OCI-LY1 (cell line): ENCODE results near the gene COA3.
A peak's percentile ranks its signal among the peaks of the same experiment; 100 is the strongest.

Experiments used
- H2AFZ ChIP-seq: fragments of 200-600 bp; sonication (generic), shearing (Covaris generic); 2 replicates; pipeline ENCODE4 v1.6.0; 2014; ENCODE audit warnings: antibody characterized with exemption, mild to moderate bottlenecking, low read length
- H3F3A ChIP-seq: fragments of 200-600 bp; sonication (generic), shearing (Covaris generic); 2 replicates; pipeline ENCODE4 v1.6.0; 2014; ENCODE audit warnings: mild to moderate bottlenecking, antibody characterized with exemption, low read length, moderate library complexity; ENCODE audit not compliant: insufficient read depth
- H3K27ac ChIP-seq: fragments of 200-600 bp; sonication (generic); 2 replicates; pipeline ENCODE4 v1.5.1; 2014; ENCODE audit warnings: low read length, mixed run types, mild to moderate bottlenecking, low read depth; ENCODE audit not compliant: poor library complexity, severe bottlenecking
- H3K27me3 ChIP-seq: fragments of 200-600 bp; sonication (generic); 2 replicates; pipeline ENCODE4 v1.6.0; 2014; ENCODE audit warnings: antibody characterized with exemption, mild to moderate bottlenecking, low read length, moderate library complexity; ENCODE audit not compliant: insufficient read depth
- H3K36me3 ChIP-seq: fragments of 200-600 bp; sonication (generic); 2 replicates; pipeline ENCODE4 v1.6.1; 2014; ENCODE audit warnings: mild to moderate bottlenecking, antibody characterized with exemption, low read length, moderate library complexity, mixed read lengths; ENCODE audit not compliant: insufficient read depth
- H3K4me1 ChIP-seq: fragments of 200-600 bp; sonication (generic); 2 replicates; pipeline ENCODE4 v1.5.1; 2014; ENCODE audit warnings: mild to moderate bottlenecking, low read length, moderate library complexity; ENCODE audit not compliant: insufficient read depth, severe bottlenecking
- H3K4me2 ChIP-seq: fragments of 200-600 bp; sonication (generic), shearing (Covaris generic); 2 replicates; pipeline ENCODE4 v1.6.1; 2014; ENCODE audit warnings: low read length
- H3K4me3 ChIP-seq: fragments of 200-600 bp; sonication (generic); 2 replicates; pipeline ENCODE4 v1.5.1; 2014; ENCODE audit warnings: low read length, low read depth, mild to moderate bottlenecking, mixed read lengths; ENCODE audit not compliant: poor library complexity, severe bottlenecking
- H3K79me2 ChIP-seq: fragments of 200-600 bp; shearing (Covaris generic); 2 replicates; pipeline ENCODE4 v1.6.1; 2016; ENCODE audit warnings: mixed run types, low read length, mixed read lengths; ENCODE audit not compliant: insufficient read depth
- H3K9ac ChIP-seq: fragments of 200-600 bp; sonication (generic), shearing (Covaris generic); 2 replicates; pipeline ENCODE4 v1.6.1; 2014; ENCODE audit warnings: mild to moderate bottlenecking, low read length, mixed read lengths
- H3K9me2 ChIP-seq: fragments of 200-600 bp; sonication (generic), shearing (Covaris generic); 2 replicates; pipeline ENCODE4 v1.6.1; 2014; ENCODE audit warnings: low read depth, mild to moderate bottlenecking, low read length, mixed read lengths
- H3K9me3 ChIP-seq: fragments of 200-600 bp; shearing (Covaris generic); 2 replicates; pipeline ENCODE4 v1.6.1; 2014; ENCODE audit warnings: low read length, mixed read lengths
- H4K20me1 ChIP-seq: fragments of 200-600 bp; sonication (generic), shearing (Covaris generic); 2 replicates; pipeline ENCODE4 v1.6.0; 2016; ENCODE audit warnings: mild to moderate bottlenecking, low read length; ENCODE audit not compliant: insufficient read depth
- EZH2 ChIP-seq: fragments of 200-600 bp; sonication (generic), shearing (Covaris generic); IDR thresholded peaks from 2 replicates; pipeline ENCODE4 v1.8.0; 2017; ENCODE audit warnings: borderline replicate concordance, mixed run types, mild to moderate bottlenecking, antibody characterized with exemption, low read length, moderate library complexity, mixed read lengths
- TF ChIP-seq, protein P1 (sequence below): fragments of 200-600 bp; sonication (generic), shearing (Covaris generic); IDR thresholded peaks from 2 replicates; pipeline ENCODE4 v1.5.1; 2017; ENCODE audit warnings: mild to moderate bottlenecking, antibody characterized with exemption, low read length, moderate library complexity, mixed read lengths

COA3 gene

DNA sequence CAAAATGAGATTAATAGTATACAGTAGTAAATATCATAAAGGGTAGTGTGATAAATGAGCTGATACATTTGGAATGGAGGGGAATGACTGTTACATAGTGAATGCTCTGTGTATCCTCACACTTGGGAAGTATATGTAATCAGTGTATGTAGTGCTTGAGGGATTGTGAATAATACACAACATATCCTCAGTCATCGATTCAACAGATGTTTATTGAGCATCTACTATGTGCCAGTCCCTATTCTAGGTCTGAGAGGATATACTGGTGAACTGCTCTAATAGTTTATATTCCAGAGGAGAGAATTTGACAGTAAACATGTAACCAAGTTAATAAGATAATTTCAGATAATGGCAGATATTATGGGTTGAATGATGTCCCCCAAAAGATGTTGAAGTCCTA lies 29.0 kb upstream of the COA3 start:
- H3K4me1 ChIP-seq = peaks cover 24% of the 10 kb centered on the region
- H3K36me3 ChIP-seq = no peaks in the 10 kb centered on the region
- no peak overlapping the region for H3K27ac ChIP-seq
- no peaks in the 10 kb centered on the region for H3K9me2 ChIP-seq
- H3K4me2 ChIP-seq = no peak overlapping the region
- H3K9me3 ChIP-seq = no peaks in the 10 kb centered on the region
- no peaks in the 10 kb centered on the region for H4K20me1 ChIP-seq
- H3K79me2 ChIP-seq = peaks cover 7% of the 10 kb centered on the region
- H2AFZ ChIP-seq = no peak overlapping the region
- no peak overlapping the region for H3K9ac ChIP-seq
- no peaks in the 10 kb centered on the region for H3K27me3 ChIP-seq
- no peaks in the 10 kb centered on the region for H3F3A ChIP-seq
- TF ChIP-seq EZH2 = no peak
- TF ChIP-seq, protein P1, sequence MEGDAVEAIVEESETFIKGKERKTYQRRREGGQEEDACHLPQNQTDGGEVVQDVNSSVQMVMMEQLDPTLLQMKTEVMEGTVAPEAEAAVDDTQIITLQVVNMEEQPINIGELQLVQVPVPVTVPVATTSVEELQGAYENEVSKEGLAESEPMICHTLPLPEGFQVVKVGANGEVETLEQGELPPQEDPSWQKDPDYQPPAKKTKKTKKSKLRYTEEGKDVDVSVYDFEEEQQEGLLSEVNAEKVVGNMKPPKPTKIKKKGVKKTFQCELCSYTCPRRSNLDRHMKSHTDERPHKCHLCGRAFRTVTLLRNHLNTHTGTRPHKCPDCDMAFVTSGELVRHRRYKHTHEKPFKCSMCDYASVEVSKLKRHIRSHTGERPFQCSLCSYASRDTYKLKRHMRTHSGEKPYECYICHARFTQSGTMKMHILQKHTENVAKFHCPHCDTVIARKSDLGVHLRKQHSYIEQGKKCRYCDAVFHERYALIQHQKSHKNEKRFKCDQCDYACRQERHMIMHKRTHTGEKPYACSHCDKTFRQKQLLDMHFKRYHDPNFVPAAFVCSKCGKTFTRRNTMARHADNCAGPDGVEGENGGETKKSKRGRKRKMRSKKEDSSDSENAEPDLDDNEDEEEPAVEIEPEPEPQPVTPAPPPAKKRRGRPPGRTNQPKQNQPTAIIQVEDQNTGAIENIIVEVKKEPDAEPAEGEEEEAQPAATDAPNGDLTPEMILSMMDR = no peak
- H3K4me3 ChIP-seq = no peak overlapping the region

GRCh38 chr17:42821176-42821575 lies 22.7 kb upstream of the COA3 start:
- peaks cover 7% of the 10 kb centered on the region for H3K79me2 ChIP-seq
- no peak for TF ChIP-seq EZH2
- TF ChIP-seq, protein P1 = no peak
- no peak overlapping the region for H3K4me3 ChIP-seq
- H3K9me3 ChIP-seq = no peaks in the 10 kb centered on the region
- H4K20me1 ChIP-seq = no peaks in the 10 kb centered on the region
- H2AFZ ChIP-seq = no peak overlapping the region
- H3F3A ChIP-seq = 0 out of 2 replicates have a peak, but pooled peaks cover 8% of the 10 kb centered on the region
- H3K9me2 ChIP-seq = no peaks in the 10 kb centered on the region
- peaks cover 50% of the 10 kb centered on the region for H3K36me3 ChIP-seq
- H3K4me2 ChIP-seq = no peak overlapping the region
- H3K27me3 ChIP-seq = no peaks in the 10 kb centered on the region
- H3K9ac ChIP-seq = no peak overlapping the region
- H3K27ac ChIP-seq = no peak overlapping the region
- H3K4me1 ChIP-seq = peaks cover 19% of the 10 kb centered on the region

GRCh38 chr17:42819939-42820535 lies 21.5 kb upstream of the COA3 start:
- Histone ChIP-seq H2AFZ (no peak overlapping the region), H3F3A (0 out of 2 replicates have a peak, but pooled peaks cover 8% of the 10 kb centered on the region), H3K4me1 (peaks cover 19% of the 10 kb centered on the region), H3K27me3 (no peaks in the 10 kb centered on the region), H3K4me3 (no peak overlapping the region), H3K36me3 (peaks cover 62% of the 10 kb centered on the region), H3K4me2 (no peak overlapping the region), H3K27ac (no peak overlapping the region), H3K9me2 (no peaks in the 10 kb centered on the region), H3K9me3 (no peaks in the 10 kb centered on the region), H4K20me1 (no peaks in the 10 kb centered on the region), H3K79me2 (peaks cover 7% of the 10 kb centered on the region), H3K9ac (no peak overlapping the region)
- no peak for TF ChIP-seq EZH2
- TF ChIP-seq, protein P1 = peak; percentile 88
